Measurements from ENCODE around the gene GORASP1.

- TF ChIP-seq HDAC6 (IDR thresholded peaks at IDR 0.05; ENCODE audit: low read depth, low read length) (no peak), SP2 (CRISPR knock-in tag; IDR thresholded peaks at IDR 0.05) (no peak), CTCF (CRISPR knock-in tag; IDR thresholded peaks at IDR 0.05) (no peak), RBAK (CRISPR knock-in tag; IDR thresholded peaks at IDR 0.05) (no peak), SMAD3 (CRISPR knock-in tag; IDR thresholded peaks at IDR 0.05) (no peak)
Observed at GRCh38 chr3:39112535-39112934, 5.1 kb upstream of the GORASP1 start.
